CD4-positive, alpha-beta T cell treated with Interleukin-21 for 1 hour (primary cell): Measurements from ENCODE around the gene IGDCC3.

Source experiments
- DNase-seq: peaks from one replicate; pipeline ENCODE4 v3.0.0-alpha.2; 2020

The IGDCC3 gene

DNA sequence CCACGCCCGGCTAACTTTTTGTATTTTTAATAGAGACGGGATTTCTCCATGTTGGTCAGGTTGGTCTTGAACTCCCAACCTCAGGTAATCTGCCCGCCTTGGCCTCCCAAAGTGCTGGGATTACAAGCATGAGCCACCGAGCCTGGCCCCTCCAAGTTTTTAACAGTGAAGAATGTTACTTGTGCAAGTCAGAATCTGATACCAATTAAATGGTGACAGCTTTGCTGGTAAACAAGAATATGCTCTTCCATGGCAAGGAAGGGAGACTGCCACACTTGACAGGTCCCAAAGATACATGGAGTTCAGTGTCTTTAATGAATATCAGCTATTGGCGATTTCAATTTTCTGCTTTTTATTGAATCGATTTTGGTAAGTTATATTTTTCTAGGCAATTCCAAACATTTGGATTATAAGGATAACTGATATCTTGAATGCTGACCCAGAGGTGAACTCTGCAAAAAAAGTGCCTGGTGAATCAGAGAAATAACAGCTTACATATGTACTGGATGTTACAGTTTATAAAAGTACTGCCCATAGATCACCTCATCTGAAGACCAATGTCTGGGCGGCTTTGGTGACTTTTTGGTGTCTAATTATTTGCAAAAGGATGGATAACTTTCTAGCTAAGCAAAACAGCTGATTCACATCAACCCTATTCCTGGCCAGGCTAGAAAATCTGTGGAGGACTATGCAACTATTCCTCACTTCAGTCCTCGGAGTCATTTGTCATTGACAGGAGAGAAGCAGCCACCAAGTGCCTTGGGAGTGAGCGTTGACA is 92.3 kb downstream of the IGDCC3 start:
- DNase-seq: no peak

DNA sequence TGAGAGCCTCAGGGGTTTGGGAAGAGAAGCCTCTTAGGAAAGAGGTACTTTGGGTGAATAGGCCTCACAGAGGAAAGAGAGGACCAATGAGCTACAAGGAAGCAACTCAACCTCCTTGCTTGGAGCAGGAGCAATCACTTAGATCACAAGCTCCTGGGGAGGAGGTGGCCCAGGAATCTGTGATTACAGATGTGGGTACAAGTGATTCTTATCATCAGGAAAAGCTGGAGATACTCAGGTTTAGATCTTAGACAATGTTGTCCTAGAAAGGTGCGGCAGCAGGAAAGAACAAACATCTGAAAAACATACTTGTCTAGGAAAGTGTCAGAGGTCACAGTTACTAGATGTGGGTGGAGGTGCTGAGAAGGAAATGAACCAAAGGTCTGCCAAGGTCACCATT is 99.3 kb downstream of the IGDCC3 start:
- no peak for DNase-seq
